Cortex of kidney (tissue), 1 donor: ENCODE results near the gene ZBTB18.
"Not testable (repeated sequence)": the region's sequence is repeated elsewhere in the genome, so short reads cannot be mapped to it uniquely, and the experiment has no call there.

Experiments
- DNase-seq: peaks from one replicate; lab custom pipeline; 2025; lab: John Stamatoyannopoulos, UW

ZBTB18 gene

DNA sequence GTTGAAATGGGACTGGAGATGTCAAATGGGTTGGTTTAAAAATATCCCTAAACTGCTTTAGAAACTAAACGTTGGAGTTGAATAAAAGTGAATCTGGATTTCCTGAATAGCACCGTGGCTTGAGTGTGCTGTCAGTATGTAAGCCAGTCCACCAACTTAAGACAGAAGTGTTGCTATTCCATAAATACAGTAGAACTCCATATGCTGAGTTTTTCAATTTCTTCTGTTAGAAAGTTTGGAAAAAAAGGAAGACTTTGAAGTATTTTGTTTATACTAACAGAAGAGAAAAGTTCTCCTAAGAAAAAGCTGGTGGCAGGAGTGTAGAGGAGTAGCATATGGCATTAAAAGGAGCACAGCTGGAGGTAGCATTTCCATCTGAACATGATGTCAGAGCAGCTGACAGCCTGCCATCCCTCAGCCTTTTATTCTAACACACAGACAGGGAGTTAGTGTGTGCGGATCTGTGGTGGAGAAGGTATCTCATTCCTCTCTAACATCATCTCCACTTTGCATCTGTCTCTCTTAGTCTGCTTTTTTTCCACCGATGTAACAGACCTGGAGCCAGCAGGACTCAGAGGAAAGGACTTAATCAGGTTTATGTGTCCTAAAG lies at the start of gene ZBTB18:
TSS of gene ZBTB18 (plus strand) at position 449 of the 610 bp plus-strand sequence. CDS start at position 598, 149 bp downstream.
- no peak for DNase-seq

DNA sequence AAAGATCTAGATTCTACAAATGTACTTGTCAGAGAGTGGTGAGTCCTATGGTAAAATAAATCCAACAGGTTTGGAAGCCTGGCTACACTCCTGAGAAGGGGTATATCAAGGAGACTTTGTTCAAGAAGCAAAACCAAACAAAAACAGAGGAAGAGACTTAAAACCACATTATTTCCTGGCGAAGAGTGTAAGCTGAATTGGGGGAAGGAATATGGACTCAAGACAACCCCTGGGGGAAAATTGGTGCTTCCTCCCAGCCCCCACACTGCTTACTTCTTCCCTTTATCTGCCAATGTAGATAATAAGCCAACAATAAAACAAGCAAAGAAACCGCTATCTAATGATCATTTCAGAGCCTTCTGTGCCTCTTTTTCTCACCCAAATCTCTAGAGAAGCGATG lies 48.4 kb upstream of the ZBTB18 start:
- DNase-seq, result no peak

DNA sequence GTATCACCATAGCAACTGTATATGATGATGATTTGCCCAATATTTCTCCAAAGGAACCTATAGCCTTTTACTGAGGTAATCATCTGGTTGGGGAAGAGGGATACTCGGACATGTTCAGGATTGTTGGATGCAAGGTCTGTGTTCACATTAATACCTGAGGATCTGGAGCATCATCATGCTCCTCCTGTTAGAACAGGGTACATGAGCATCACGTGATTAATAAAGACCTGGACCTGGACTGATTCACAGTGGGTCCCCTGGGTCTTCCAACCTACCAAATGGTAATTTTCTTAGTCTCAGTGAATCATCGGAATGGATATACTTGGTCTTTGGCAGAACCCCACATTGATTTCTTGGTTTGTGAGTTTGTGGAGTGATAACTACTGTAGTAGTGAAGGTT lies 45.6 kb upstream of the ZBTB18 start:
- no peak for DNase-seq

DNA sequence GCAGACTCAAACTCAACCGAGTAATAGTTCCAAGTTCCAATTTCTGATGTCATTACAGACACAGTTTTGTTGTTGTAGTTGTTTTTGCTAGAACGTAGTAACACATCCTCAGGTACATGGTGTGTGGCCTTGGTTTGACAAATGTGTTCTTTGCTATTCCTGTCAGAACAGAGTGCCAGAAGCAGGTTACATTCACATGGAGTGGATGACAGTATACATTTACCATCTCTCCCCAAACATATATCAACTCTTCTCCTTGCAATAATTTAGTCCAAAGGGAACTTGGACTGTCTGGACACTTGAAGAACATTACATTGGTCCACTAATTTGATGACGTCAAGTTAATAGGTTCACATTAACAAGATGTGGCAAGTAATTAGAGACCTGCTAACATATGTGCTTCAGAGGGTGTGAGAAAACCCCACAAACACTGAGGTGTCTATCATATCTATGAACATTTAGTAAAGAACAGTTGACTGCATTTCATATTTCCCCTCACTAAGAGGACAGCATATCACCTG lies 44.6 kb upstream of the ZBTB18 start:
- no peak for DNase-seq

DNA sequence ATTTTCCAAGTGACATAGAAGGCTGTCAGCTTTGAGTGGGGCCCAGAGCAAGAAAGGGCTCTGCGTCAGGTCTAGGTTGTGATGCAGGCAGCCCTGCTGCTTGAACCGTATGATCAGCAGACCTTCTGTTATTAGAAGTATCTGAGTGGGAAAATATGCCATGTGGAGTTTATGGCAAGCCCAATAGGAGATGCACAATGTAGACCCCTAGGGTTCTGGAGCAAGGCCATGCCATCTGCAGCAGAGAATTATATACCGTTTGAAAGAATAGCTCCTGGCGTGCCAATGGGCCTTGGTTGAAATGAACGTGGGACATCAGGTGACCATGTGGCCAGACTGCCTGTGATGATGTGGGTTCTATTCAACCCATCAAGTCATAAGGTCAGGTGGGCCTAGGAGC lies 44.1 kb upstream of the ZBTB18 start:
- no peak for DNase-seq

DNA sequence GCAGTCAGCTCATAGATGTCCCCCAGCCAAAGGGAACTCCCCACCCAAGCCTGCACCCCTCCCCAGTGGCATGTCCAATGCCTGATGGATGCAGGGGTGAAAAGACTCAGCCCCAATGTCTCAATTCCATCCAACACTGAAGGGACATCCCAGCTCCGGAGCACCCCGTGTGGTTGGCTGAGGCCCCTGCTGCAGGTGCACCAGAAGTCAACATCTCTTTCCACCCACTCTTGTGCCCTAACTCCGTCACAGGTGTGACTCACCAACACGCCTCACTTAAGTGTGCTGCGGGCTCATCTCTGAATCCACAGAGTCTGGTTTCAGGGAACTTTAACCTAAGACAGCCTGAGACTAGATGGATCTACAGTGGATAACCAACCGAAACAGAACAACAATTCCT lies 40.9 kb upstream of the ZBTB18 start:
- no peak for DNase-seq

DNA sequence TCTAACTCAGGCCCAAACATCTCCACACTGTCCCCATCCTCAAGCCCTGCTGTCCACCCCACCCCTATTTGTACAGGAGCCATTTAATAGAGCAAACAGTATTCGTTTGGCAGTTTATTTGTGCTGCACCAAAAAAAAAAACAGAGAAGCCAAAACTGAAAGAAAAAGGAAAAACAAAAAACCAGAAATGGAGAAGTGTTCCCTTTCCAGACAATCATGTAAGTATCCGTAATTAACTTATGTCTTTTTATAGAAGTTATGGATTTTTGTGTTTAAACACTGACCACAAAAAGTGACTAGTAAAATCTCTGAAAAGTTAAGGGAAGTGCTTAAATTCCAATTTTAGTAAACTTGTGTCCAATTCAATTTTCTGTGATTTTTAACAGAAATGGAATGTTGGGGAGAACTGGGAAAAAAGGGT lies 40.4 kb upstream of the ZBTB18 start:
- no peak for DNase-seq

DNA sequence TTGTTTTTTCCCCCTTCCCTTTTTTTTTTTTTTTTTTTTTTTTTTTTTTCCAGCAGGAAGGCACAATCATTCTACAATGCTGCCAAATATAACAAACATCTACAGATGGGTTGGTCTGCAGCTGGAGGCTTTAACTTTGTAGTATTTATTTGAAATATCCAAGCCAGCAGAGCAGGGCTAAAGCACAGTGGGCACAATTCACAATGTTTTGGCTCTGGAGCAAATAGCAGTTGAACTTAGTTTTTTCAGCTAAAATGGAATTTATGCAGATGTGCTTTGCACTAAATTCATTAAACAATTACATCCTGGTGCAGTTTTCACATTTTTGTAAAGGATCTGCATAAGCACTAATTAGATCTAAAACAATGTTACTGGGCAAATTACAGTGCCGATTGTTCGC lies 39.8 kb upstream of the ZBTB18 start:
- DNase-seq, result no peak

DNA sequence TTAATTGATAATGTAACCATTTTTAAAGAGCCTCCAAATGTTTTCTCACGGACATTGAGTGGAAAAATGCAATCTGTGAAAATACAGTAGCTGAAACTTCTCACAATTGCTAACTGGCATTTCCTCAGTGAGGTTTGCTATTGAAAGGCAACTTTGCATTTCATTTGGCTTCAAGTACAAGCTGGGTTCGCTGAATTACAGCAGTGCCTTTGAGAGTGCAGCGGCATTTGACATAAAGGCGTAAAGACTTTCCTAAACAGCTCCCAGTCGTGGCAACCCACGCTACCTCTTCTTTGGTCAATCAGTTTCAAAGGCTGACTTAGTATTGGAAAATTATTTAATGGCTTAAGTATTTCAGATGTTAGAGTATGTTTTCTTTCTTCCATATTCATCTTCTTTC lies 39.3 kb upstream of the ZBTB18 start:
- DNase-seq, result no peak

DNA sequence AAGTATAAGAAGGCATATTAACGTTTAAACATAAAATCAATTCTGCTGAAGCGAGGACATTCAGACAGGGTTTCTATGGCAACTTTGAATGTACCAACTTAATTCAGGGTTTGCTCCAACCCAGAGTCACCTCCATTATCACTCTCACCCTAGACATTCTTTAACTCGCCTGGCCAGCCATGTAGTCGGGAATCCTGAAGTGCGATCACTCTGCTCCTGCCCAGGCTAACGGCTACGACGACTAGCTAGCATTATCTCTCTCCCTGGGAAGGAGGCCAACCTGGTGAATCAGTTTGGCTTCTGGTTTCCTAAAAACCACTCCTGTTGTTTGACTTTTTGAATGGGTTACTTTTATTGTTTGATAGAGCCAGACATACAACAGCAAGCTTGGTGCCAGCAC lies 38.9 kb upstream of the ZBTB18 start:
- DNase-seq, result no peak

DNA sequence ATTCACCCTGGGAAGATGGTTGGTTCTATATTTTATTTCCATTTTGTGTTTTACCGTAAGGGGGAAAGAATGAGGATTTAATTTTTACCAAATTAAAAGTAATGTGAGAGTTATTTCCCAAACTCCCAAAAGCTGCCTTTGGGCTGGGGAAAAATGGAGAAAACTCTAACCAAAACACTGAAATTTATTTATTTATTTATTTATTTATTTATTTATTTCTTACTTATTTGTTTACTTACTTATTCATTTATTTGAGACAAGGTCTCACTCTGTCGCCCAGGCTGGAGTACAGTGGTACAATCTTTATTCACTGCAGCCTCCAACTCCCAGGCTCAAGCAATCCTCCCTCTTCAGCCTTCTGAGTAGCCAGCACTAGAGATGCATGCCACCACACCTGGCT lies 38.0 kb upstream of the ZBTB18 start:
- DNase-seq, result no peak

DNA sequence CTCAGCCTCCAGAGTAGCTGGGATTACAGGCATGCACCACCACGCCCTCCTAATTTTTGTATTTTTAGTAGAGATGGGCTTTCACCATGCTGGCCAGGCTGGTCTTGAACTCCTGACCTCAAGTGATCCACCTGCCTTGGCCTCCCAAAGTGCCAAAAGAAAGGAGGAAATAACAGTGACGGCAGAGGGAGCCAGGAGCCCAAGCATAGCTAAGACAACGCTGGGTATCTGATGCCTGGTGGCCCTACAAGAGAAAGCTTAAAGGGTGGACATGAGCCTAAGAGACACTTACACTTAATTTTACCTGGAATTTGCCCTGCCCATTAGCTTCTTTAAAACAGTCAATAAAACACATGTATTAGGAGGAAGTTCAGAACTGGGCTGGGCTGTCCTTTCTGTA lies 36.2 kb upstream of the ZBTB18 start:
- not testable (repeated sequence) for DNase-seq

DNA sequence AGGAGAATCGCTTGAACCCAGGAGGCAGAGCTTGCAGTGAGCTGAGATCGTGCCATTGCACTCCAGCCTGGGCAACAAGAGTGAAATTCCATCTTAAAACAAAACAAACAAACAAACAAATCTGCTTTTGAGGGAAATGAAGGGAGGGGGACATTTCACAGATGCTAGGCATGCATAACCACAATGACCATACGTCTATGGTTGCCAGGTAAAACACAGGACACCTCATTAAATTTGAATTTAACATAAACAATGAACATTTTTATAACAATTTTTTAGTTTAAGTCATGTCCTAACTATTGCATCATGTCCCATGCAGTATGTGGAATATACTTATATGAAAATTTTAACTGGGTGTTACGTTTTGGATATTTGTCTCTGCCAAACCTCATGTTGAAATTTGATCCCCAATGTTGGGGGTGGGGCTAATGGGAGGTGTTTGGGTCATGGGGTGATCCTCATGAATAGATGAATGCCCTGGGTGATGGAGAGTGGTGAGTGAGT lies 31.0 kb upstream of the ZBTB18 start:
- DNase-seq, result no peak

DNA sequence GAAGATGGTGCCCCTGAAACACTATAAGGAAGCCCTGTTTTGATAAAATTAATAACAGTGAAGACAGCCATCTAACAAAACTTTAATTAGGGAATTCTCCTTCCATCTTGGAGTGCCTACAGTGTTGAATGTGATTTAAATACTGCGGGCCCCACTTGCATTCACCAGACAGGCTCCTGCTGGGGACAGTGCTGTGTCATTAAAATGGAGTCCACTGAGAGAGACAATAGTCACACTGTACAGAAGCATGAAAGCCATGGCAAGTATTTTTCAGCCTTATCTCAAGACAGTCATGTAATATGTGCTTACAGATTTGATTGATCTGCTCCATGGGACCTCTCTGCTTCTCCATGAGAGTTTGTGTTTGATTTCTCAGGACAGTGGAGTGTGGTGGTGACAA lies 29.7 kb upstream of the ZBTB18 start:
- DNase-seq, result no peak

DNA sequence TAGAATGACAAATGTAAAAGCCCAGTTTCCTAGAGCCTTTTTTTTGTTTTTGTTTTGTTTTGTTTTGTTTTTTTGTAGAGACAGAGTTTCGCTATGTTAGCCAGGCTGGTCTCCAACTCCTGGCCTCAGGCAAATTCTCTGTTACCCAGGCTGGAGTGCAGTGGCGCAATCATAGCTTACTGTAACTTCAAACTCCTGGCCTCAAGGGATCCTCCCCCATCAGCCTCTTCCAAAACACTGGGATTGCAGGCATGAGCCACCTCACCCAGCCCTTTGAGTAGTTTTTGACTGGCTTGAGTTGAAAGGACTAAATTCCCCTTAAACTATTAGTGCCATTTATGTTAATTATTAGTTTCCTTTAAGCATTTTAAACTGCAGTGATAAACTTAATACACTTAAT lies 28.8 kb upstream of the ZBTB18 start:
- DNase-seq, result no peak

DNA sequence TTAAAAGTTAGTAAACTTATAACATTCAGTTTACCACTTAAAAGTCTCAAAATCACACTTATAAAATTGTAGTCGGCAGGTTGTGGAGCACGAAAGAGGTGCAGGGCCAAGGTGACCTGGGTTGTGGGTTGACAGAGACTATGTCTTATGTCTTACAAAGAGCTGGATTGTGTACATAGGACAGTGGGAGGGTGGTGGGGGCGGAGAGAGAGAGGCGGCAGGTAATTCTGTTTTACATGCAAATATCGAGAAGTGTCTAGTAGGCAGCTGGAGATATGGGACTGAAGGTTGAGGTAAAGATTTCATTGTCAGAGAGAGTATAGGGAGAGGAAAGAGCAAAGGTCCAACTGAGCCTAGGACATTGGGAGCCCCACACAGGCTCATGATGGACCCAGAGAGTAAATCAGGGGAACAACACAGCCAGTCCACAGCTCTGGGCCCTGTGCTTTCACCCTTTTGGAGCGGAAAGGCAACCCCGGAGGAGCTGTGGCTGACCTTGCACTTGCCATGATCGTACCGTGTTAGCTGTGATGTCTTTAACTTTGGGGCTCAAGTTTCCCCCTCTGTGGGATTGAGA lies 28.1 kb upstream of the ZBTB18 start:
- DNase-seq, result no peak

DNA sequence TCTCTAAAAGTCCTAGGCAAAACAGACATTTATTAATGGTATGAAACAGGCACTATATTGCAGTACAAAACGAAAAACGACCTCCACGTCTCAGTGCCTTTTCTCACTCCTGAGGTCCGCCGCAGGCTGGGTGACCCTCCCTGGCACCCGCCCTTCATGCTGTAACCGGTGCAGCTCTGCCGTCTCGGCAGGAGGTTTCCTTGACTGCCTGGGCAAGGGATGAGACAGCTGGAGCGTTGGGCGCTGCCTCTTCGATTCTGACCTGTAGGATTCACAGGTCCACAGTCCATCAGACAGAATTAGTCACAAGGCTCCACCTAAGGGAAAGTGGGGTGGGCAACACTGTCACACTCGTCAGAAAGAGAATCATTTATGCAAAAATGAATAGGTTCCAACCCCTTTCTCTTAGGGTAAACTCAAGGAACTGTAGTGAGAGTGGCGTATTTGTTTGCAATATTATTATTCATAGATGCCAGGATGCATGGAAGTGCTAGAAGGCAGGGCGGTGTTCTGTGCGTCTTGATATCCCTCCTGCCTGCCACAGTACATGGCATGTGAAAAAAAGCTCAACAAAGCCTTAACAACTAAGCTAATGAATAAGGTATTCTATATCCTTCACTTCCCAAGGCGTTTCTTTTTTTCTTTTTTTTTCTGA lies 23.5 kb upstream of the ZBTB18 start:
- no peak for DNase-seq

DNA sequence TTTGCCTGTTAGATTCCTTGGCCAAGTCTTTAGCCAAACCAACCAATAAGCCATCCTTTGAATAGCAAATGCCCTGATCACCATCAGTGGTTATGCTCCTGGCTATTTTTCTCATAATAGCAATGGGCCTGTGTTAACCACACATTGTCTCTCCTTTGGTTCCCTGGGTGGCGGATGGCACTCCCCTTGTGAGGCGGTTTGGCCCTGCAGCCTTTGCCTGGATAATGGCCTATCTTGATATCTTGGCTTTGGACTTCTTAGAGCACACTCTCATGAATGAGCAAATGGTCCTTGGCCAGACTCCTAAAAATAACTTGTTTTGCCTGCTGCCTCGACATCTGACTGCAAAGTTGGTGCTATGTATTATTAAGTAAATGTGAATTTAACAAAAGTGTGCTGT lies 22.4 kb upstream of the ZBTB18 start:
- DNase-seq, result no peak

DNA sequence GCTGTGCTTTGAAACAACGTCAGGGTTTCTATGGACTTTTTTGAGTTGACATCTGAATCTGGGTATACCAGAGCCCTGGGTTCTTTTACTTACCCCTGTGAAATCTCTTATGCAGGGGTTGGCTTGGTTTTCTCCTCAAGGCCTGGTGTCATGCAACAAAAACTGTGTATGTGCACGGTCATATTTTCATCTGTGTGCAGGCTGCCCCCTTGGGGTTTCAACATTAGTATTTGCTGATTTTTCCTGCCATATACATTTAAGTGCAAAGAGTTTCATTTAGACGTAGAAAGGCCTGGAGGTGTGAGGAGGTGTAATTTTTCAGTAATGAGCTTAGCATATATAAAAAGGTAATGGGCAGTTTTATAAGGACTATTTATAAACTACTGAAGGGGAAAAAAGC lies 22.0 kb upstream of the ZBTB18 start:
- no peak for DNase-seq

DNA sequence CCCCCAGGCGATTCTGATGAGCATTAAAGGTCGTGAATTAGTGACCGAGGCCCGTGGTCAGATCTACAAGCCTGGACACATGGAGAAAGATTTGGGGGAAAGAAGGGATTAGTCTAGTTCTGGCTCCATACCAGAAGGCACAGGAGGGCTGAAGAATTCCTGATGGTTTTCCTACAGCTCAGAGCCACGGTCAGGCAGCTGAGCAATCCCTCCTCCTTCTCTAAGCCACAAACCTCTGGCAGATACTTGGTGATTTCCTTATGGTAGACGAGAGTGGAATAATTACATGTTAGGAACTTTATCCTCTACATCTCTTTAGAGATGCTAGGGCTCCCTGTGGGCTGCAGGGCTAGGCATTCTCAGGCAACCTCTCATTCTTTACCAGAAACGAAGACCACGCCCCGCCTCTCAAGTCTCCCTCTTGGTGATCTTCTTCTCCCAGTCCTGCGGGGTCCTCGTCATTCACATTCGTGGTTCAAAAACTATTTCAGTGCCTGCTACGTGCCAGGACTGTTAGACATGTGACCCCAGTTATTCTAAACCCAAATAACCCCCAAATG lies 20.5 kb upstream of the ZBTB18 start:
- no peak for DNase-seq

DNA sequence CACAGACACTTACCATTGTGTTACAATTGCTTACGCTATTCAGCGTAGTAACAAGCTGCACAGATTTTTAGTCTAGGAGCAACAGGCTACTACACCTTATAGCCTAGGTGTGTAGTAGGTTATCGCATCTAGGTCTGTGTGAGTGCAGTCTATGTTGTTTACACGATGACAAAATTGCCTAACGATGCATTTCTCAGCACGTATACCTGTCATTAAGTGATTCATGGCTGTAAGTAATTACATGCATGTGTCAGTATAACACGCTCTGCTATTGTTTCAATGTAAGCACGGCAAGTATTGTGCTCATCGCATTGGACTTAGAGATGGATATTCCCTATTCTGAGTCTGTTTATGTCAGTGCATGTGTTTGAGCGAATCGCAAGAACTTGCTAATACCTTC lies 15.7 kb upstream of the ZBTB18 start:
- no peak for DNase-seq

DNA sequence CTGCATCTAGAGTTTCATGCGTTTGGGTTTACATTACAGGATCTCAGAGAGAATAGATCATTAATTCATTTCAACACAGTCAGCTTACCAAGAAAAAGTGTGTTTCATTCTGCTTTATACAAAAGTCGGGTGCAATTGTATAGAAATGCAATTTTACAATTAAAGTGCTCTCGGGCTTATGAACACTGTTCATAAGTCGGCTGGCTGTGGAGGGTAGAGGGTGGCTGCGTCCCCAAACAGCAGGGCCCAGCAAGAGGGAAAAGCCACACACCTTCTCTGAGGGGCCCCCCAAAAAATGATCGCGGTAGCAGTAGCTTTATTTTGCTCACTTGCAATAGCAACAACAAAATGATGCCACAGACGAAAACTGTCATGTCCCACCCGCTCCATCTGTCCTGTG lies 13.8 kb upstream of the ZBTB18 start:
- DNase-seq, result no peak
